RPMI7951 (cell line): ENCODE results near the gene NSF. TPM values are rescaled to one million over a fixed set of nuclear protein-coding genes. Genes with fewer than 3 reads are reported as not detected.
"Not testable (repeated sequence)": the region's sequence is repeated elsewhere in the genome, so short reads cannot be mapped to it uniquely, and the experiment has no call there.

Source experiments
- DNase-seq: peaks from one replicate; pipeline ENCODE4 v3.0.0-alpha.2; 2012; ENCODE audit warnings: low read depth
- total RNA-seq: library from RNA; depleted of rRNA; stranded (reverse); fragments of >200 nt; shearing (Covaris generic); gene quantifications from 2 replicates; pipeline ENCODE4 v1.2.3, GENCODE V29; 2014; rRNA removed

Gene NSF
- total RNA-seq = 42.8 and 51.7 TPM in 2 replicates

DNA sequence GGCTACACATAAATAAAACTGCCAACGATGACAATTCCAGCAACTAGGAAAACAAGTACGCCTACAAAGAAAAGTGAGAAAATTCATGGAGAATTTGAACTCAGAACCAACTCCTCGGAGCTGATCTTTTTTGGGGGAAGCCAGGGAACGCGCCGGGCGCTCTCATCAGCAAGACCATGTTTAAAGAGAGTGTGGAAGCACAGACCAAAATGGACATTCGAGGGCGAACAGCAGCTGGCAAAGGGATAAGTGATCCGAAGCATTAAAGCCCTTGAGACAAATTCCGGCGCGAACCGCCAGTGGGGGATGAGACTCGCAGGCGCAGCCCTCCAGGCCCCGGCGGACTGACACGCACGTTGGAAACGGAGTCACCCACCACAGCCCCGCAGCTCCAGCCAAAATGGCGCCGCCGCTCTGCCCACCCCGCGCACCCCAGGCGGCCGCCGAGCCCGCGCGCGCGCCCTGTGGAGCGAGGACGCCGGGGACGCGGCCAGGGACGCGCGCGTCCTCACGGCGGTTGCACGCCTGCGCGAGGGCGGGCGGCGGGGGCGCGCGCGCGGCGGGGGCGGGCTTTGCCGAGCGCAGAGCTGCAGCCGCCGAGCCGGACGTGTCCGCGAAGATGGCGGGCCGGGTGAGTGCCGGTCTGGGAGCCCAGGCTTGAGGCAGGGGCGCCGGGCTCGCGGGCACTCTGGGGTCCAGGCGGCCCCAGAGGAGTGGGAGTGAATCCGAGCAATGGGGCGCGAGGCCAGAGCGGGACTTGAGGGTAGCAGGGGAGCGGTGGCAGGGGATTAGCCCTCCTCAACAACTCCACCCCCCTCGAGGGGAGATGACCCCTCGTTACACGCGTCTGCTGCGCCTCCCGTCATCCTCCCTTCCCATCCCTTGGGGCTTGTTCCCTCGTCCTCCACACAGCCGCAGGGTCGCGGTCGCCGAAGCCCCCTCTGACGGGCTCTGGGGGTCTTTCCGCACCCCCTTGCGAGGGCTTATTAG is at the start of gene NSF:
Gene NSF, plus strand, starts transcription at position 513 of the 990 bp plus-strand sequence. Its CDS starts 107 bp downstream, at position 620.
- not testable (repeated sequence) for DNase-seq

DNA sequence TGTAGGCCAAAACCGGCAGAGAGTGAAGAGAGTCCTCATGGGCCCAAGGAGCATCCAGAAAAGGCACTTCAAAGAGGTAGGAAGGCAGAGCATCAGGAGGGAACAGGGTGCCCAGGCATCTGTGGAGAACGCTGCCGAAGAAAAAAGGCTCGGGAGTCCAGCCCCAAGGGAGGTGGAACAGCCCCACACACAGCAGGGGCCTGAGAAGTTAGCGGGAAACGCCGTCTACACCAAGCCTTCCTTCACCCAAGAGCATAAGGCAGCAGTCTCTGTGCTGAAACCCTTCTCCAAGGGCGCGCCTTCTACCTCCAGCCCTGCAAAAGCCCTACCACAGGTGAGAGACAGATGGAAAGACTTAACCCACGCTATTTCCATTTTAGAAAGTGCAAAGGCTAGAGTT is 41.9 kb upstream of the NSF start:
- not testable (repeated sequence) for DNase-seq

DNA sequence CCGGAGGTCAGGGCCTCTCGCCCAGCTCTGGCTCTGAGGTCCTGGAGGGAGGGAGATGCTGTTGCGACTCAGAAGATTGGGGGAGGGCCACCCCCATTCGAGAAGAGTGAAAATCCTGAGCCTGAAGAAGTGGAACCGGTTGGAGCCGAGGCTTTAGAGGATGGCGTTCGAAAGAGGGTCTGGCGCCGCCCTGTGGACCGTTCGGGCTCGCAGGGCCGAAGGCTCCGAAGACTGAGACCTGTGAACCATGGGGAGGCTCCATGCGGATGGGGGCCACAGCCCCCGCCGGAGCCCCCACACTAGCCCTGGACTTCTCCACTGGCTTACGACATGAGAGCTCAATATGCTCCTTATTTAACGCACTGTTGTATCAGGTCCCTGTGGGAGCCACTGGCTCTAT is 31.3 kb upstream of the NSF start:
- not testable (repeated sequence) for DNase-seq

DNA sequence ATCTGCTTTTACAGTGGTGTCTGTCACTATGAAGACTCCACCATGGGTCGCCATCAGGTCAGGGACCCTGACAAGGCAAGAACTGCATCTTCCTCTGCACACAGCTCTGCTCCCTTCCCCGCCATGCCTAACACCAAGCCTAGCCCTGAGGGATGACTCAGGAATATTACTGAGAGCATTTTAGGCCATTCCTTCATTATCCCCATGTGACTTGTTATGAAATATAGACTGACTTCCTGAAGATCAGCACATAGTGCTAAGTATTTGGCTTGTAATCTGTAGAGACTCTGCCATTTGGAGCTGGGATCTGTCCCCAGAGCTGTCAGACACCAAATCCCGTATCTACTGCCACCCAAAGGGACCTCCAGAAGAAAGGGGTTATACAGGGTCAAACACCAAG is 30.4 kb upstream of the NSF start:
- DNase-seq = not testable (repeated sequence)

DNA sequence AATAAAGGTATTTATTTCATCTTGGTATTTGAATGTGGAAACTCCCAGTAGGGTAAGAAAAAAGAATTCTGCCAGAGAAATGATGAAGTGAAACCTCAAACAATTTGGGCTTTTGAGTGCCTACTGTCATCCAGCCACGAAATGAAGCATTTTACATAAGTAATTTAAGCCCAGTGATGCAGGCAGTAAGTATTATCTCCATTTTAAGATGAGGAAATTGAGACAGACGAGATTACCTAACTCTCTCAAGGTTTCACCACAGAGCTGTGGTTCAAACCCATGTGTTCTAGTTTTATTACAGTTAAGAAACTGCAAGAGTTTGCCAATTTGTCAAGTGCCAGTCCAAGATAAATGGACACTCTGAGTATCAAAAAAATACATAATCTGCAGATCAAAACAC is 24.2 kb upstream of the NSF start:
- DNase-seq = not testable (repeated sequence)

DNA sequence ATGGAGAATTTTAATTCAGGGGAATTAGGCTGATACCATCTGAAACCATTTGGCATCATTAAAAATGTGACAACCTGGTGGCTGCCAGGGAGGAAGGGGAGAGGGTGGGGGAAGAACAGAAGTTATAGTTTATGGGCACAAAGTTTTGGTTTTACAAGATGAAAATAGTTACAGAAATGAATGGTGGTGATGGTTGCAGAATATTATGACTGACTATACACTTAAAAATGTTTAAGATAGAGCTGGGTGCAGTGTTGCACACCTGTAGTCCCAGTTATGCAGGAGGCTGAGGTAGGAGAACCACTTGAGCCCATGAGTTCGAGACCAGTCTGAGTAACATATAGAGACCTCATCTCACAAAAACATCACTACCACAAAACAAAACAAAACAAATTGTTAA is 23.5 kb upstream of the NSF start:
- not testable (repeated sequence) for DNase-seq

DNA sequence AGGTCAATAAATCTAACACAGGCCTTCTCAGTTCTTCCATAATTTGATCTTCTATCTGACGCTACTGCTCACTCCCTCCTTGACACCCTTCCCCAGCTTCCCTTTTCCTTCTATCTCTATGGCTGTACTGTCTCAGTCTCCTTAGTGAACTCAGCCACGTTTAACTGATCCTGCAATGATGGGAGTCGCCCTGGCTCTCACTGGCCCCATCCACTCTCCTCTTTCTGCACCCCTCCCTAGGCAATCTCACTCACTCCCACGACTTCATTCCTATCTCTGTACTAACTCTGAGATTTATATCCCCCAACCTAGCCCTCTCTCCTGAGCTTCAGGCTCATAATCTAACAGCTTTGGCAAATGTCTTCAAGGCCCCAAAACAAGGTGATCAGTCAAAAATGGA is 18.7 kb upstream of the NSF start:
- DNase-seq = not testable (repeated sequence)

DNA sequence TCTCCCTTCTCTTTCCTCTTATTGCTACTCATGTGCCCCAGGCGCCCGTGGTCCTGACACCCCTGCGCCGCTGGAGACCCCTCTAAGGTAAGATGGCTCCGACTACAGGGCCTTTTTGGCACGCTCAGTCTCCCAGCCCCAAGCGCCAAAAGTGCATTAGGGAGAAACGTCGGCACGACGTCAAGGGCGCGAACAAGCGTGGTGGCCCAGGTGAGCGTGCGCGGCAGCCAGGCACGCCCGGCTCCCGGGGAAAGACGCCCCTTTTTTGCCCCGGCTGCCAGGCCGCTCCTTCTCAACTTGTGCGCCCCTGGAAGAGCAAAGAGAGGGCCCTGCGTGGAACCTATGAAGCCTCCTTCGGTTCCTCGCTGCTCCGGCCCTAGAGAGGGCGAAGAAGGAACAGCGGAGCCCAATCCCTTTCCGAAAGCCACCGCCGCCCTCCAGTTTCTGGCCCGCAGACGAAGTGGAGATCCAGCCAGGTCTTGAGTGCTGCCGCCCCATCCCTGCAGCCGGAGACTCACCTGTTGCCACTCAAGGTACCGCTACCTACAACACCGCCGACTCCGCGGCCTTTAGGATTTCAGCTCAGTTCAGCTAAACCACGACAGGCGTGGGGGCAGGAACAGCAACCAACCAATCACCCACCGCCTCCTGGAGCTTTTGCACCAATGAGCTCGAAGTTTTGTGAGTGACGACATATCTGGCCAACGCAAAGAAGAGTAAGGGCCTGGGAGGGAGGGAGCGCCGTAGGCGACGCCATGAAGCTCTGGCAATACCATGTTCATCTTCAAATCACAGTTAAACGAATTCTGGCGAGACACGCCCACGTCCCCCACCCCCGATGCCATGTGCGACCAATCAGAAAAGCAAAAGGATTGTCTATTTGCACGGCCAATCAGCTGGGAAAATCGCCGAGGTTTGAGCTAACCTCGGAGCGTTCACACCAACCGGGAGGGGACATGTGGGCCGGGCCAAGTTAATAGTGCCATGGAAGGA is 11.1 kb upstream of the NSF start, which contains the start of gene ARL17A:
Gene ARL17A, minus strand, starts transcription at position 609 of the 993 bp plus-strand sequence. CDS start 3,369 bp downstream, outside the sequence.
- not testable (repeated sequence) for DNase-seq

DNA sequence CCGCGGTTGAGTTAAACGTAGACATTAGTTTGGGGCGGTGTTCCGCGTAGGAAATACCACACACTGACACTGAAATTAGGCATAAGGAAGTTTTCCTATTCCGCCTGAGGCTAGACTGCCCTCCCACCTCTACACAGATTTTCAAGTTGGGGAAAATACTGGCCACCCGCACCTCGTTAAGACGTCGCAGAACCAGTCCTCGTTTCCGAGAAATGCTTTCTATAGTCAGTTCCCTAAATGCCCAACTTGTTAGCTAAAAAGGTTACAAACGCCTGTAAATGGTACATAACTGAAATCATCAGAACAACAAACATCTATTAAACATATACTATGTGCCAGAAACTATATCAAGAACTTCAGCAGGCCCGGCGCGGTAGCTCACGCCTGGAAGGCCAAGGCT is 10.4 kb upstream of the NSF start:
- DNase-seq = not testable (repeated sequence)

DNA sequence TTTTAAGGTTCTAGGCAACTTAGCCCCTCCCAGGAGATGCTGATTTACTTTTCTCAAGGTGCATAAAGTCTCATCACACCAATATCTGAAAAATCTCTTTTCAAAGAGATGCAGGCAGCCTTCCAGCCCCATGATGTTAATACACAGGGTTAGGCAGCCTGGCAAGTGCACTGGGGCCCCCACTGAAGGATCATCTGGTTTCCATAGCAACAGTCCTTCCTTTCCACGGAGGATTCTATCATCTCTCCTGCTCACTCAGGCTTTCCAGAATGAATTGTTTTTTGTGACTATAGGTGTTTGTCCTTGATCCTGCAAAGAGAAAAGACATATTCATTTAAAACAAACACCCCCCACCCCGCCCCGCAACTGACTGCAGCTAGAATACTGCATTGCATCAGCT is 5.0 kb upstream of the NSF start:
- not testable (repeated sequence) for DNase-seq

DNA sequence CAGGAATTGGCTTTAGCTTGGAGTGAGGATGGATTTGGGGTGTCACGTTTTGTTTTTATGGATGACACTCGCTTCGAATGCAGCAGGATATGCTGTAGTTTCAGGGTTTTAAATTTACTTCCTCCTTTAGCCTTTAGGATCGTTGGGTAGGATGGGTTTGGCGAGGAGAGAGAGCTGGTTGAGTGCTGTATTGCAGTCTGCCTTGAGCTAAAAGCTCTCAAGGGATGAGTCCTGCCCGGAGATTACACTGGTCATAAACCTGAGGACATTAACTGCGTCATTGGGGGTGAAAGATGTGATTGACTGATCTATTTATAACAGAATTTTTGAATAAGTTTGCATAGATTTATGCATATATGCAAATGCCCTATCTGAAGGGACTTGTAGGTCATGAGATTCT is 863 bp downstream of the NSF start:
- not testable (repeated sequence) for DNase-seq

DNA sequence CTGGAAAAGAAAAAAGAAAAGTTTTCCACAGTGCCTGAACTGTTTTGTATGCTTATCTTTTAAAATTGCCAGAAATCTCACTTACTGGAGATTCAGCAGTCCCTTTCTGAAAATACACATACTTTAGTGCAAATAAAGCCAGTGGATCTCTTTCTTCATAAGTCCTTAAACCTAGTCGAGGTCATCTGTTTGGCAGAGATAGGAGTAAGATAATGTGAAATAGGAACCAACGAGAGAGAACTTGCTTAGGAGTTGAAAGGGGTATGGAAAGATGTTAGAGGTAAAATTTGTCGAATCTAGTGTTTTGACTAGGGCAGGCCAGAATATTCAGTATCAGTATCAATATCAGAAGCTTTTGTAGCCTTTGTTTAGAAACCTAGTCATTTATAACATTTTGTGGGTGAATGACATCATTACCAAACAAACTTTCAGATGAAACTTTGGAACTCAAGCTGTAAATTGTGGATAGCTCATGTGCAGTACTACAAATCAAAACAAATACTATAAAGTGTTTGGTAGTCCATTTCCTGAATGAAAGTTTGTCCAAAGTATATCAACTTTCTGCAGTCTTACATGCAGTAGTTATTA is 8.0 kb downstream of the NSF start:
- not testable (repeated sequence) for DNase-seq

DNA sequence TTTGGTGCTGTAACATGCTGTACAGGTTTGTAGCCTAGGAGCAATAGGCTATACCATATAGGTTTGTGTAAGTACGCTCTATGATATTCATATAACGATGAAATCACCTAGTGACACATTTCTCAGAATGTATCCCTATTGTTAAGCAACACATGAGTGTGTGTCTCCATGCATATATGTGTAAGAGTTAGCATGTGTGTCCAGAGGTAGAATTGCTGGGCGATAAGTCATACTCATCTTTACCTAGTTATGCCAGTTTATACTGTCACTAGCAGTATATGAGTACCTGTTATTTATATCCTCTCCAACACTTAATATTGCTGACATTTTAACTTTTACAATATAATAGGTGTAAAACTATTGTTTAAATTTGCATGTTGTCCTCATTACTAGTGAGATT is 10.3 kb downstream of the NSF start:
- not testable (repeated sequence) for DNase-seq

DNA sequence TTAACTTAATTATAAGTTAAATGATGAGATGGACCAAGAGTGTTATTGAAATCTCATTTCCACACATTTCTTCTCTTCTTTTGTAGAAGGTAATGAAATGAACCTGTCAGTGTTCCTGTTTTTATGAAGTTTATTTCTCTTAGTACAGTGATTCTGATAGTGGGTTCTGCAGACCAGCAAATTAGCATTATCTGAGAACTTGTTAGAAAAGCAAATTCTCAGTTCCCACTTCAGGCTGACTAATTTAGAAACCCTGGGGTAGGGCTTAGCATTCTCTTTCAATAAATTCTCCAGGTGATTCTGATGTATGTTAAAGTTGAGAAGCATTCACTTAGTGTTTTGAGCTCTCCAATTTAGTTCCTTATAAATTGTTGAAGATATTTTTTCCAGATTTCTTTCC is 12.7 kb downstream of the NSF start:
- not testable (repeated sequence) for DNase-seq

DNA sequence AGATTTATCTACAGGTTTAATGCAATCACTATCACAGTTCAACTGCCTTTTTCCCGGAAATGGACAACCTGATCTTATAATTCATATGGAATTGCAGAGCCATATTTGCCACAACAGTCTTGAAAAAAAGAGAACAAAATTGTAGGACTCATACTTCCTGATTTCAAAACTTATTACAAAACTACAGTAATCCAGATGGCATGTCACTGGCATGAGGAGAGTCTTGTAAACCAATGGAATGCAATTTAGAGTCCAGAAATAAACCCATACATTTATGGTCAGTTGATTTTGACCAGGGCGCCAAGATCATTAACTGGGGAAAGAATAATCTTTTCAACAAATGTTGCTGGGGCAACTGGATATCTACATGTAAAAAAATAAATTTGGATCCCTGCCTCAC is 20.8 kb downstream of the NSF start:
- not testable (repeated sequence) for DNase-seq

DNA sequence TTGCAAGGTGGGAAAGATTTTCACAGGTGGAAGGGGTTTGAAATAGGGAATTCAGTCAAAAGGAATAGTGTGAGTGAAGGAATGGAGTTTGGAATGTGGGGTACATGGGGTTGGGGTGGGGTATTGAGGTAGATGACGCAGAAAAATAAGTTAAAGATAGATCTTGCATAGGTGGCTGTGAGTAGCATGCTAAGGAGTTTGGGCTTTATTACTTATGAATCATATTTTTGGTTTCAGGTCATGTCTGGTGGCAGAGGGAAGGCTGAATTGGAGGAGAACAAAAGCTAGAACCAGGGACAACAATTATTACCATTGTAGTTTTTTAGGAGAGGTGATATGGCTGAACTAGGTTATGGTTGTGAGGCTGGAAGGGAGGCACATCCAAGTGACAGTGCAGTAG is 23.4 kb downstream of the NSF start:
- not testable (repeated sequence) for DNase-seq

DNA sequence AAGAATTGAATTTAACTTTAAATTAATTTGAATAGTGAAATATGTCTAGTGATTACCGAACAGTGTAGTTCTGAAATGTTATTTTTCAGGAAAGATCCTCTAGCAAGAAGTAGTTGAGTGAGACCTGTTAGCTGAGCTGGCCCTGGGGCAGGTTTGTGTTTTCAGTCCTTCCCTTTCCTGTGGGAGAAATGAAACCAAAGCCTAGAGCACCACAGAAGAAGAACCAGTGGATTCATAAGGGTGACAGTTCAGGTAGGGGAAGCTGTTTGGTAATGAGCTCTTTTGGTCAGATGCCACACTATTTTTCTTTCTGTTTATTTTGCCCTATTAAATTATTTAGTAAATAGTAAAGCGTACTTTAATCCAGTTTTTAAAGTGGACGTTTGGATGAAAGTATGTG is 26.7 kb downstream of the NSF start:
- DNase-seq = not testable (repeated sequence)

DNA sequence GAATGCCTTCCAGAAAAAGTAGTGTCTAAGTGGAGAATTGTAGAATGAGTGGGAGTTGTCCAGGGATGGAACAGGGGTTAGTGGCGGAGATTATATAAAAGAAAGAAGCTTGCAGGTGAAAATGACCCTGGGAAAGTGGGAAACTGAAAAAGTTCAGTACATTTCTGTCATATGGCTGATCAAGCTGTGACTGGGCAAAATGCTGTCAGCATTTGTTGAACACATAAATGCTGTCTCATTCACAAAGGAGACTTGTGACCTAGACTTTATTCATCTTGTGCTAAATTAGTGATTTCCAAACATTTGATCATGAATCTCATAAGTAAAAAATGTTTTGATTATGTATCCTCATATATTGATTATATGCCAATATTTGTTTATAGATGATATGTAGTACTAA is 28.5 kb downstream of the NSF start:
- not testable (repeated sequence) for DNase-seq

DNA sequence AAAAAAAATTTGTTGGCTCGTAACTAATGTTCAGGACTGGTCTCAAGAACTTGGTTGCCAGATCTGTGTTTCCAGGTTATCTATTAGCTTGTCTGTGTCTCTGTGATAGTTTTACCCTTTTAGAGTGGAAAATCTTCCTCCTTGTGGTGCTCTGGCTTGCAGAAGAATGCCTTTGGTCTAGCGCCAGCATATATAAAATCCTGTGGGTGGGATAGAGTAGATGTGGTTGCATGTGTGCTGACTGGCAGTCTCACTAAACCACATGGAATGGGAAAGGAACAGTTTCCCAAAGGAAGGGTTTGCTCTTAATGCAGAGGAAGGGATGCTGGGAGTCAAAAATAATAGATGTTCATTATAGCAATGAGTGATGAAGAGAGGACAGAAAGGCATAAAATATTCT is 33.3 kb downstream of the NSF start:
- DNase-seq = not testable (repeated sequence)

DNA sequence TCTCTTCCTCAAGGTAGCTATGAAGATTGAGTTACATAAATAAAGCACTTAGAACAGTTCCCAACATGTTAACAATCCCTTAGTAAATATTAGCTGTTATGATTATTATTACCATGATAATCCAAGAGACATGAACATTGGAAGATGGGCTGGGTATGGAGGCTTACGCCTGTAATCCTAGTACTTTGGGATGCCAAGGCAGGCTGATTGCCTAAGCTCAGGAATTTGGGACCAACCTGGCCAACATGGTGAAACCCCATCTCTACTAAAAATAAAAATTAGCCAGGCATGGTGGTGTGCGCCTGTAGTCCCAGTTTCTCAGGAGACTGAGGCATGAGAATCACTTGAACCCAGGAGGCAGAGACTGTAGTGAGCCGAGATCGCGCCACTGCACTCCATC is 34.3 kb downstream of the NSF start:
- DNase-seq = not testable (repeated sequence)

DNA sequence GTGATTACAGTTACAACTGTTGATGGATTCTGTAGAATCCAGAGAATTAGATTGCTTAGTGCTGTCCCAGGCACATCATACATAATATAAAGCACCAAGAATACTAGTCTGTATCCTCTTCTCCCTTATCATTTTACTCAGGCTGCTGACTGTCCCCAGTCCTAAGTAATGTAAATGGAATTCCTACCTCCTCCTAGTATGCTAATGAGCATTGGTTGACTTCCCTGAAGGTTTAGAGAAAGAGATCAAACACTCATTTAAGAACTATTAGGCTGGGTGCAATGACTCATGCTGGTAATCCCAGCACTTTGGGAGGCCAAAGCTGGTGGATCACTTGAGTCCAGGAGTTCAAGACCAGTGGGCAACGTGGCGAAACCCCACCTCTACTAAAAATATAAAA is 37.0 kb downstream of the NSF start:
- not testable (repeated sequence) for DNase-seq
